HUDEP-2 (cell line): ENCODE data around the gene SLC25A39.

Source experiments
- DNase-seq, 76 experiments: peaks; one replicate each; lab custom pipeline; 2025; ENCODE audit not compliant: unreplicated experiment in 76 of 76; lab: John Stamatoyannopoulos, UW

Gene SLC25A39

GRCh38 chr17:44280392-44280937, 44.2 kb downstream of the SLC25A39 start:
- no peak for DNase-seq

DNA sequence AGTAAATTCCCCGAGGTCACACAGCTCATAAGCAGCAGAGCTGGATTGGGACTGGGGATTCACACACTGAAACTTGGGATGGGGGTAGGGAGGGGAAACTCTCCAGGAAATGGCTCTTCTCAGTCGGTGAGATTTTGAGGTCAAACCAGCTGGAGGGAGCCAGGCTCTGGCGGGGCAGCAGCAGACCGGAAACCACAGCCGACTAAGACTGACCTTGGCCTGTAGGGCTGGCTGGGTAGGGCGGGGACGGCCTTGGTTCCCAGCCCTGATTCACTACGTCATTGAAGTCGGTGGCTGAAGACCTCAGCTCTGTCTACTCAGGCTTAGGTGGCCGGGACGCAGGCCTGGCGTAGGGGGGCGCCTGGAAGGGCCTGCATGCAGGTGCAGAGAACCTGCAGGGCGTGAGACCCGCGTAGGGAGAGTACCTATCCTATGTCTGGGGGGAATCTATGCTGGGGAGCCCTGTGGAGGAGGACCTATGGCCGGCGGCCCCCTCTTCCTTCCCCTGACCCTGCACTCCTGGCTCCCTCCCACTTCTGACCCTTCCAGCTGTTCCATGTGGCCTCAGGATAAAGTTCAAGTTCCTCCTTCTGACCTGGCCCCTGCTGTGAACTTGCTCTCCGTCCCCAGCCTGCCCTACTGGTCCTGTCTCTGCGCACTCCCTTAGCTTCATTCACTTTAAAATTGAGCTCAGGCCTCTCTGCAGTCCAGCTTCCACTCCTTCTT, 44.8 kb downstream of the SLC25A39 start:
- peak in 52 of 76 experiments; percentile 10 to 78 (median 40) for DNase-seq

- DNase-seq, result no peak
These were observed 45.3 kb downstream of the SLC25A39 start for GRCh38 chr17:44279346-44279665.

- DNase-seq, result peak in 6 of 76 experiments; percentile 8 to 39 (median 22)
These were observed 46.6 kb downstream of the SLC25A39 start for GRCh38 chr17:44277976-44278375.

DNA sequence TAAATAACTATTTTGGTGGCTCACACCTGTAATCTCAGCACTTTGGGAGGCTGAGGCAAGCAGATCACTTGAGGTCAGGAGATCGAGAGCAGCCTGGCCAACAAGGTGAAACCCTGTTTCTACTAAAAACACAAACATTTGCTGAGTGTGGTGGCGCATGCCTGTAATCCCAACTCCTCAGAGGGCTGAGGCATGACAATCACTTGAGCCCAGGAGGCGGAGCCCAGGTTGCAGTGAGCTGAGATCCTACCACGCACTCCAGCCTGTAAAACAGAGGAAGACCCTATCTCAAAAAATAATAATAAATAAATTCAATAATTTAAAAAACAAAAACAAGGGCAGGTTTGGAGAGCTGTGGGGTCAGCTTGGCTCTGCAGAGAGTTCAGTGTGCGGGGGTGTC, 51.0 kb downstream of the SLC25A39 start:
- DNase-seq, result no peak

DNA sequence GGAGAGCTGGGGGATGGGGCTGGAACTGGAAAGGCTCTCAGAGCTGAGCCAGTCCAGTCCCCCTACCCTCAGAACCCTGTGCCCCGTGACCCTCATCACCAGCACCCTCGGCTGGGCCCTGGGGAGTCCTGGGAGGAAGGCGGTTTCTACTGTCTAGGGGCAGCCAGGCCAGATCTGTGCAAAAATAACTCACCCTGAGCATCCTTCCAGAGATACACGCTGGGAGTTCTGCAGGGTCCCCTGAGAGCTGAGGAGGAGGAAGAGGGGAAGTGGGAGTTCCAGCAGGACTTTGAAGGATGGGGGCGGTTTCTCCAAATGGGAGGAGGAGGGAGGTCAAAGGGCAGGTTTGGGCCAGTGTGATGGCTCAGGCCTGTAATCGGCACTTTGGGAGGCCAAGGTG, 51.7 kb downstream of the SLC25A39 start:
- DNase-seq, result no peak

GRCh38 chr17:44272321-44272951, 52.2 kb downstream of the SLC25A39 start:
- DNase-seq, result no peak
